ENCODE results near the gene CUL4B.
"Not testable (repeated sequence)": the region's sequence is repeated elsewhere in the genome, so short reads cannot be mapped to it uniquely, and the experiment has no call there.

Gene CUL4B

GRCh38 chrX:120560842-120561633 is at the start of gene CUL4B:
TSS of gene CUL4B (minus strand) at chrX:120560962. CDS start at chrX:120560638, 324 bp downstream.
- DNase-seq (ENCODE audit: low read depth, low spot score) = peak; percentile 78
- peak within 1 kb of the TSS; percentile 90 for H3K27ac ChIP-seq

DNA sequence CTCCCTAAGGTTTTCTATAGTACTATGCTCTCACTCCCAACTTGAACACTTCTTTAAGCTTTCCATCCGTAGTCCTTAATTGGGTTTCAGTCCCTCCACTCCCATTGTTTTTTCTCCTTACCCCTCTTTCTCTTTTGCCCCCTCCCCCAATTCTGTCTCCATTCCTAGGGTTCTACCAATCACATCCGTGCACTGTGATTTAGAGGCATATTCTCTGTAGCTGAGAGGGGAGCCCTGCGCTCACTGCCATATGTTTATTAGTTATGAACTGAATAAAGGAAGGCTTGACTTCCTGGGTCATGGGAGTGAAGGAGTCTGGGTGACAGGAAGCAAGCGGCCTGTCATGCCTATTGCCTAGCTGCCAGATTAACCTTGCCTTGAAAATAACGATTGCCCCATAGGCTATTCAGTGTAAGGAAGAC is 43.6 kb upstream of the CUL4B start:
- H3K27ac ChIP-seq = peak overlapping the region; percentile 92
- DNase-seq (ENCODE audit: low read depth, low spot score) = no peak

DNA sequence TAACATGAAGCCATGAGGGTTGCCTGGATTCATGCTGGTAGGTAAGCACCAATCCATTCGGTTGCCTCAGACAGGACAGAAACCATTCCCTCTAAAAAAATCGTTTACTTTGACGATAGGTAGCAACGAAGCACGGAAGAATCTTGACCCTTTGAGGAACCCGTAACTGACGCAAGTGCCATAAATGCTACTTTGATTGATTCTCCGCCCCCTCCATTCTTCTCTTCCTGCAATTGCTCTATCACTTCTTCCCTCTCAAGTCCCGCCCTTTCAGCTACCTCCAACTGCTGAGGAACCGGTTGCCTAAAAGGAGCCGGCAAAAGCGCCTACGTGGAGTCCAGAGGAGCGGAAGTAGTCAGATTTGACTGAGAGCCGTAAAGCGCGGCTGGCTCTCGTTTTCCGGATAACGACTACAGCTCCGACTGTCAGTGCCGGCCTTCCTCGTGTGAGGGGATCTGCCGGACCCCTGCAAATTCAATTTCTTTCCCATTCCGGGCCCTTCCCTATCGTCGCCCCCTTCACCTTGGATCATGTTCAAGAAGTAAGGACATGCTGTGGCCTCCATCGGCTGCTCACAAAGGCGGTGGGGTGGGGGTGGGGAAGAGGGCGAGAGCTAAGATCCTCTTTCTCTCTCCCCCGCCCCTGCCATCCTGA is 43.1 kb upstream of the CUL4B start, which contains the start of gene MCTS1:
TSS of gene MCTS1 (plus strand) at position 395 of the 654 bp plus-strand sequence. CDS start at position 531, 136 bp downstream.
- DNase-seq (ENCODE audit: low read depth, low spot score) = peak; percentile 87
- H3K27ac ChIP-seq = peak within 1 kb of the TSS; percentile 92

DNA sequence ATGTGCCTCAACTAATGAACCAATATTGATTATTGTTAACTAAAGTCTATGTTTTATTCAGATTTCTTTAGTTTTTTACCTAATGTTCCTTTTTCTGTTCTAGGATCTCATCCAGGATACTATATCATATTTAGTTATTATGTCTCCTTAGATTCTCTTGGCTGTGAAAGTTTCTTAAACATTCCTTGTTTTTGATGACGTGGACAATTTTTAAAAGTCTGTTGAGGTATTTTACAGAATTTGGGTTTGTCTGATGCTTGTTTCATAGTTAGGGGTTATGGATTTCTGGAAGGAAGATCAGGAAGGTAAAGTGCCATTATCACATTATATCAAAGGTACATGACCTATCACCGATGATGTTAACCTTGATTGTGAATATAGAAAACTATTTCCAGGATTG is 24.9 kb upstream of the CUL4B start:
- no peak for DNase-seq (ENCODE audit: low read depth, low spot score)
- no peak overlapping the region for H3K27ac ChIP-seq

DNA sequence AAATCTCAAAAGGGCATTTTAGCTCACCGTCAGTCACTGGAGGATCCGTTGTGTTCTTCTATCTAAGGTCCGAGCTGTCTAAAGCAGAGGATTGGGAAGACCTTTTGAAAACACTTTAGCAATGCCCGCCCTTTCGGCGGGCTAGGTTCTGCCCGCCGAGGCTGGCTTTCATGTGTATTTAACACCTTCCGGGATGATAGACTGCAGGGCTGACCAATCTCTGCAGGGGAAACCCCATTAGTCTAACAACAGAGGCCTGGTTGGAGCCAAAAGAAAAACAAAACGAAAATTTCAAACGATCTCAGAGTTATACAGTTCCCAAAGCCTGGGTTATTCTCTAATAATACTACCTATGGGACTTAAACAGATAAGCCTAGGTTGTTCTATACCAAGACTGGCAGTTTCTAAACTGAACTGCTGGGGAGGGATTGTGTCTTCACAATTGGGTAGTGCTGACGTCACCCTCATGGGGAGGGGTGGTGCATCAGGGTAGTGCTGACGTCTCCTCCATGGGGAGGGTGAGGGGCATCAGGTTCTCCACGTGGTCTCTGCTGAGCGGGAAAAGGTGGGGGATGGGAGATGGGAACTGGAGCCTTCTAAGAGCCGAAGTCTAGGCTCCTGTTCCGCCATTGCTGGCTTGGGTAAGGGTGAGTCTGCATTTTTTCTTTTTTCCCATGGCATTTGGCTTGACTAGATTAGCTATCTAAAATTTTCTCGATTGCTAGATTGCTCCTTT is 14.8 kb upstream of the CUL4B start:
- no peak overlapping the region for H3K27ac ChIP-seq
- no peak for DNase-seq (ENCODE audit: low read depth, low spot score)

- not testable (repeated sequence) for H3K27ac ChIP-seq; DNase-seq (ENCODE audit: low read depth, low spot score)
These were observed 13.0 kb upstream of the CUL4B start for GRCh38 chrX:120573806-120574205.

GRCh38 chrX:120570011-120570600 is 9.3 kb upstream of the CUL4B start:
- DNase-seq (ENCODE audit: low read depth, low spot score) = no peak
- H3K27ac ChIP-seq = no peak overlapping the region

GRCh38 chrX:120568609-120569008 is 7.8 kb upstream of the CUL4B start:
- DNase-seq (ENCODE audit: low read depth, low spot score) = no peak

GRCh38 chrX:120568035-120568434 is 7.3 kb upstream of the CUL4B start:
- H3K27ac ChIP-seq = peak overlapping the region; percentile 38
- DNase-seq (ENCODE audit: low read depth, low spot score) = peak; percentile 22

More at GRCh38 chrX:120568609-120569008, 7.8 kb upstream of the CUL4B start:
- H3K27ac ChIP-seq = no peak overlapping the region

DNA sequence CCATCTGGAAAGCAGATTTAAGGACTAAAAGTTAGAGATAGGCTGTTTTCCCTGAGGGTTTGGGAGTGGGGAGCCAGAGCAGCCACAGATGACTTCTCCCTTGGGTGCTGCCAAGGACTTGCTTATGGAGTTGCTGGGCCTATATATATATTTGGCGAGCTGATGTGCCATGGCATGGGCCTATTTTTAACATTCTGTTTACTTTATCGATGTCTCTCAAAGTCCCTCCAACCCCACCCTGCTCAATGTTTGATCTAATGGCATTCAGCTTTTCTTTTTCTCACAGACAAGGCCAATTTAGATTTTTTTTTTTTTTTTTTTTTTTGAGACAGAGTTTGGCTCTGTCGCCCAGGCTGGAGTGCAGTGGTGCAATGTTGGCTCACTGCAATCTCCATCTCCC is 6.1 kb upstream of the CUL4B start:
- no peak overlapping the region for H3K27ac ChIP-seq
- DNase-seq (ENCODE audit: low read depth, low spot score) = no peak

- no peak overlapping the region for H3K27ac ChIP-seq
- no peak for DNase-seq (ENCODE audit: low read depth, low spot score)
These were observed 4.2 kb upstream of the CUL4B start for GRCh38 chrX:120564925-120565324.

DNA sequence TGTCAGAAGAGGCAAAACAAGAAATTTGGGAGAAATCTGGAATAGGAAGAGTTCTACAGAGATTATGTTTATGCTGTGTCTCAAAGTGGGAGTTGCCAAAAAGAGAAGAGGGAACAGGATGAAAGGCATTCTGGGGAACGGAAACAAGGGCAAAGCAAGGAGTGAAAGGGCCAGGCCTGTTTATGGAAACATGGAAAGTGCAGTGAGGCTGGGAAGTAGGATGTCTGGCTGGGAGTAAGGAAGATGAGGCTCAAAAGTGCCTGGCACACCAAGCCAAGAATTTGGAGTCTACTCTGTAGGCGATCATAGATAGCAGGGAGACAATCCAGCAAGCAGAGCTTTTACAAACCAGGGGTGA is 1.8 kb upstream of the CUL4B start:
- DNase-seq (ENCODE audit: low read depth, low spot score) = no peak
- H3K27ac ChIP-seq = no peak overlapping the region

- DNase-seq (ENCODE audit: low read depth, low spot score) = no peak
- H3K27ac ChIP-seq = peak overlapping the region; percentile 90
These were observed 1.1 kb upstream of the CUL4B start for GRCh38 chrX:120561634-120562568.

- no peak for DNase-seq (ENCODE audit: low read depth, low spot score)
- H3K27ac ChIP-seq = peak overlapping the region; percentile 90
These were observed 339 bp downstream of the CUL4B start for GRCh38 chrX:120560405-120560841.

DNA sequence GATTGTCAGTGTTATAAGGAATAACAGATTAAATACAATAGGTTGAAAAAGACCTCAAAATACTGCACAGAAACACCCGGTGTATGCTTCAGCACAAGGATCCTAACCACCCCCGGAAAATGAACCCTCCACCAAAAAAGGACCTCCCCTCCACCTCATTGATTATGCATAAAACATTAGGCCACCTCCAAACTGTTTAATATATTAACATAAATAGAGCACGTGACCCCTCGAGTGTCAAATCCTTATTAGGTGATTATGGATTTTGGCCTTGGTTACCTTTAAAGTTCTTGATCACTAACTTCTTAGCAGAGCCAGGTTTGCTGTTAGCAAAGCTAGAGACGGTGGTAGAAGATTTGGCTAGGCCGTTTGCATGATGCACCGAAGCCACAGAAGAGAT is 958 bp downstream of the CUL4B start:
- H3K27ac ChIP-seq = peak overlapping the region; percentile 90
- no peak for DNase-seq (ENCODE audit: low read depth, low spot score)

DNA sequence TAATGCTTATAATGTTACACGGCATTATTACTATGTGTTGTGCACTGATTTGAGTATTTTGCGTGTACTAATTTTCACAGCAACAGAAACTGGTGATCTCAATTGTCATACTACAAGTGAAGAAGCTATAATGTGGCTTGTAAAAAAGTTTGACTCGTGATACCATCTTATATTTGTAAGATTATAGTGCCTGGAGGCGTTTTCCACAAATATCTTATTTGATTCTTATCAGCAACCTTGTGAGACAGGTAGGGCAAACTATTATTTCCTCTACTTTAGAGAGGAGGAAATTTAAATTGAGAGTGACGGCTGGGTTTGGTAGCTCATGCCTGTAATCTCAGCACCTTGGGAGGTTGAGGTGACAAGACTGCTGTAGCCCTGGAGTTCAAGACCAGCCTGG is 4.5 kb downstream of the CUL4B start:
- no peak for DNase-seq (ENCODE audit: low read depth, low spot score)

GRCh38 chrX:120549483-120550452 is 11.0 kb downstream of the CUL4B start:
- peak; percentile 46 for DNase-seq (ENCODE audit: low read depth, low spot score)

More for the DNA sequence above, 4.5 kb downstream of the CUL4B start:
- no peak overlapping the region for H3K27ac ChIP-seq

GRCh38 chrX:120536061-120536460 is 24.7 kb downstream of the CUL4B start:
- no peak for DNase-seq (ENCODE audit: low read depth, low spot score)
- no peak overlapping the region for H3K27ac ChIP-seq

More at GRCh38 chrX:120549483-120550452, 11.0 kb downstream of the CUL4B start:
- peak overlapping the region; percentile 82 for H3K27ac ChIP-seq
